ENCODE measurements around the gene TIAM2. TPM values are rescaled to one million over a fixed set of nuclear protein-coding genes. Genes with fewer than 3 reads are reported as not detected.

TIAM2 gene
- total RNA-seq, 1 experiment from 2014 or later: 3.8 TPM

DNA sequence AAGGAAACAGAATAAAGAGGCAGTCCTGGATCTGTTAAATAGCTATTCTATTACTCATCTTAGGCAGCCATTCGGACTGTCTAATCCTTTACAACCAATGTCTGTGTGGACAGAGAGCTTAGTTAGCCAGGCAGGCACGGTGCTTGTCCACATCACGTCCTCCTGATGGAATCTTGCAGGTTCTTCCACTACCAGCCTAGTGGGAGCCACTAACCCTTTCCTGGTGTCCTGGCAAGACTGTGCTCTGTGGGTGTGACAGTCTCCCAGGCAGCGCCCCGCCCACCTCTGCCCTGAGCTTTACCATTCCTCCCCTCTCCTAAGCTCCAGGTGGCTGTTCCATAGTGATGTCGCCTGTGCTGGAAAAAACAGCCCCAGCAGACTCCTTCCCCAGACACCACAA, 190.4 kb downstream of the TIAM2 start:
- intact Hi-C loops (cut with micrococcal nuclease; ENCODE audit: unreplicated experiment): loop anchor here (1.0 kb wide), 2 partner anchors 16 to 39 kb away; no protein-coding TSS in a partner anchor
- Mint-ChIP-seq H3K36me3 (ENCODE audit: insufficient read depth, unreplicated experiment) (no peaks in the 10 kb centered on the region), H3K27me3 (ENCODE audit: insufficient read depth, unreplicated experiment) (no peaks in the 10 kb centered on the region), H3K4me3 (ENCODE audit: unreplicated experiment) (no peak overlapping the region), H3K4me1 (ENCODE audit: low read depth, unreplicated experiment) (peaks cover 13% of the 10 kb centered on the region), H3K27ac (ENCODE audit: unreplicated experiment) (peak overlapping the region; percentile 39), H3K9me3 (ENCODE audit: unreplicated experiment) (no peaks in the 10 kb centered on the region)
- Histone ChIP-seq H3K36me3 (ENCODE audit: control insufficient read depth, insufficient read depth, low read length) (no peaks in the 10 kb centered on the region), H3K4me1 (peaks cover 6% of the 10 kb centered on the region; the same call in 1 of the 2 replicates), H3K9me3 (no peaks in the 10 kb centered on the region), H3K4me3 (ENCODE audit: low read depth, low read length) (no peak overlapping the region), H3K27me3 (replicated peaks; ENCODE audit: control insufficient read depth, insufficient read depth, low read length) (no peaks in the 10 kb centered on the region)
- TF ChIP-seq, protein P1, sequence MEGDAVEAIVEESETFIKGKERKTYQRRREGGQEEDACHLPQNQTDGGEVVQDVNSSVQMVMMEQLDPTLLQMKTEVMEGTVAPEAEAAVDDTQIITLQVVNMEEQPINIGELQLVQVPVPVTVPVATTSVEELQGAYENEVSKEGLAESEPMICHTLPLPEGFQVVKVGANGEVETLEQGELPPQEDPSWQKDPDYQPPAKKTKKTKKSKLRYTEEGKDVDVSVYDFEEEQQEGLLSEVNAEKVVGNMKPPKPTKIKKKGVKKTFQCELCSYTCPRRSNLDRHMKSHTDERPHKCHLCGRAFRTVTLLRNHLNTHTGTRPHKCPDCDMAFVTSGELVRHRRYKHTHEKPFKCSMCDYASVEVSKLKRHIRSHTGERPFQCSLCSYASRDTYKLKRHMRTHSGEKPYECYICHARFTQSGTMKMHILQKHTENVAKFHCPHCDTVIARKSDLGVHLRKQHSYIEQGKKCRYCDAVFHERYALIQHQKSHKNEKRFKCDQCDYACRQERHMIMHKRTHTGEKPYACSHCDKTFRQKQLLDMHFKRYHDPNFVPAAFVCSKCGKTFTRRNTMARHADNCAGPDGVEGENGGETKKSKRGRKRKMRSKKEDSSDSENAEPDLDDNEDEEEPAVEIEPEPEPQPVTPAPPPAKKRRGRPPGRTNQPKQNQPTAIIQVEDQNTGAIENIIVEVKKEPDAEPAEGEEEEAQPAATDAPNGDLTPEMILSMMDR (IDR thresholded peaks at IDR 0.05; ENCODE audit: insufficient read depth in 1 of 2, low read depth in 1 of 2, low read length in 1 of 2, severe bottlenecking in 1 of 2, unreplicated experiment in 1 of 2): no peak
- ChIA-PET POLR2A (interaction anchor here (0.7 to 1.0 kb wide), 4 partner anchors 37 to 100 kb away, joined by 3 to 4 read pairs (median 4); no protein-coding TSS in a partner anchor), CTCF (interaction anchor here (0.6 to 0.9 kb wide), 3 partner anchors 8 to 317 kb away, joined by 3 to 7 read pairs (median 3); no protein-coding TSS in a partner anchor)
- peak; percentile 75 to 76 for DNase-seq
- BruUV-seq (replicated peaks): no TSS peak

DNA sequence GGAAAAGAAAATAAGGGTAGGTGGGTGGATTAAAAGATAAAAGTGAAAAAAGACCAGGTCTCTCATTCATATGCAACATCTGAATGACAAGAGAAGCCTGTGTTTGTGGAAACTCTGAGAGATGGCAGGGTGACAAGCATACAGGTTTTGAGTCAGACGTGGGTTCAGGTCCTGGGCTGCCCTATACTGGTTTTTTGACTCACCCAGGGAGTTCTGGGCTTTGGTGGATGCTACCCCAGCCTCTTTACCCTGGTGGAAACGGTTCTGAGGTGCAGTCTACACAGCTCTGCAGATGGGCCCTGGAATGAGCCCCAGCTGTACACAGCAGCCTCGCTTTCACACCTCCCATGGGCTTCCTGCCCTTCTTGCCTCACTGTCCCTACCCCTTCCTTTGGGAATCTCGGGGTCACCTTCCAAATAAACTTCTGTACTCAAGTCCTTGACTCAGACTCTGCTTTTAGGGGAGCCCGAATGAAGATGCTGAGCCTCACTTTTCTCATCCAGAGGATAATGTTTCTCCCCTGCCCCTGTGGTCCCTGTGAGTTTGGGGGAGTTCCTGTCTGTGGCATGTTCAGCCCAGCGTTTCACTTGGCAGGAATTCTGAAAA, 191.0 kb downstream of the TIAM2 start:
- TF ChIP-seq, protein P1 (IDR thresholded peaks at IDR 0.05; ENCODE audit: insufficient read depth in 1 of 2, low read depth in 1 of 2, low read length in 1 of 2, severe bottlenecking in 1 of 2, unreplicated experiment in 1 of 2): no peak
- ChIA-PET POLR2A (interaction anchor here (0.7 to 1.0 kb wide), 3 partner anchors 37 to 100 kb away, joined by 3 to 4 read pairs (median 3); no protein-coding TSS in a partner anchor), CTCF (interaction anchor here (0.9 kb wide), 1 partner anchor 9 kb away, joined by 7 read pairs; no protein-coding TSS in a partner anchor)
- DNase-seq: no peak
- intact Hi-C loops (cut with micrococcal nuclease; ENCODE audit: unreplicated experiment): no loop called here
- no peak overlapping the region for H3K4me3 ChIP-seq (ENCODE audit: low read depth, low read length)
- H3K27me3 ChIP-seq (replicated peaks; ENCODE audit: control insufficient read depth, insufficient read depth, low read length): no peaks in the 10 kb centered on the region
- Mint-ChIP-seq H3K4me1 (ENCODE audit: low read depth, unreplicated experiment) (peaks cover 13% of the 10 kb centered on the region), H3K27me3 (ENCODE audit: insufficient read depth, unreplicated experiment) (no peaks in the 10 kb centered on the region), H3K9me3 (ENCODE audit: unreplicated experiment) (no peaks in the 10 kb centered on the region), H3K27ac (ENCODE audit: unreplicated experiment) (peak overlapping the region; percentile 39), H3K4me3 (ENCODE audit: unreplicated experiment) (no peak overlapping the region), H3K36me3 (ENCODE audit: insufficient read depth, unreplicated experiment) (no peaks in the 10 kb centered on the region)
- H3K9me3 ChIP-seq: no peaks in the 10 kb centered on the region
- H3K4me1 ChIP-seq: peaks cover 6% of the 10 kb centered on the region; the same call in 1 of the 2 replicates
- H3K36me3 ChIP-seq (ENCODE audit: control insufficient read depth, insufficient read depth, low read length): no peaks in the 10 kb centered on the region
- BruUV-seq (replicated peaks): no TSS peak

- Histone ChIP-seq H3K9me3 (no peaks in the 10 kb centered on the region), H3K4me3 (ENCODE audit: low read depth, low read length) (no peak overlapping the region), H3K4me1 (peaks cover 6% of the 10 kb centered on the region; the same call in 1 of the 2 replicates), H3K27me3 (replicated peaks; ENCODE audit: control insufficient read depth, insufficient read depth, low read length) (no peaks in the 10 kb centered on the region), H3K36me3 (ENCODE audit: control insufficient read depth, insufficient read depth, low read length) (no peaks in the 10 kb centered on the region)
- Mint-ChIP-seq H3K36me3 (ENCODE audit: insufficient read depth, unreplicated experiment) (no peaks in the 10 kb centered on the region), H3K4me1 (ENCODE audit: low read depth, unreplicated experiment) (peaks cover 7% of the 10 kb centered on the region), H3K27ac (ENCODE audit: unreplicated experiment) (no peak overlapping the region), H3K27me3 (ENCODE audit: insufficient read depth, unreplicated experiment) (no peaks in the 10 kb centered on the region), H3K4me3 (ENCODE audit: unreplicated experiment) (no peak overlapping the region), H3K9me3 (ENCODE audit: unreplicated experiment) (no peaks in the 10 kb centered on the region)
- intact Hi-C loops (cut with micrococcal nuclease; ENCODE audit: unreplicated experiment): no loop called here
- no TSS peak for BruUV-seq (replicated peaks)
- CTCF ChIA-PET: no interaction called here
- DNase-seq: no peak
- TF ChIP-seq, protein P1 (IDR thresholded peaks at IDR 0.05; ENCODE audit: insufficient read depth in 1 of 2, low read depth in 1 of 2, low read length in 1 of 2, severe bottlenecking in 1 of 2, unreplicated experiment in 1 of 2): no peak
- POLR2A ChIA-PET: no interaction called here
Measured at GRCh38 chr6:155187106-155187505, 192.0 kb downstream of the TIAM2 start.

Data from Caco-2 (cell line).